ENCODE measurements around the gene ZFYVE27.

GRCh38 chr10:97759946-97760345, 23.0 kb downstream of the ZFYVE27 start:
- no peak for TF ChIP-seq IKZF3 (tag by site-specific recombination; IDR thresholded peaks at IDR 0.05)
- no peak for TF ChIP-seq CTCF (tag by site-specific recombination; IDR thresholded peaks at IDR 0.05)
- no peak for TF ChIP-seq KLF16 (tag by site-specific recombination; IDR thresholded peaks at IDR 0.05)
- no peak for TF ChIP-seq ZNF121 (tag by site-specific recombination; IDR thresholded peaks at IDR 0.05)

Data from HEK293 (cell line).